Lung (tissue), 12 donors: ENCODE measurements around the gene SLC9C2. TPM values are rescaled to one million over a fixed set of nuclear protein-coding genes. Genes with fewer than 3 reads are reported as not detected.
A peak's percentile ranks its signal among the peaks of the same experiment; 100 is the strongest.
"Not testable (repeated sequence)": the region's sequence is repeated elsewhere in the genome, so short reads cannot be mapped to it uniquely, and the experiment has no call there.

Source experiments
- ATAC-seq: fragments of 200-7000 bp; cut with Tn5 transposase; one replicate; pipeline ENCODE4 v1.9.1; 2020; ENCODE audit warnings: moderate number of reproducible peaks; ENCODE audit not compliant: insufficient read depth, low FRiP score
- DNase-seq, 3 donors: peaks; one replicate each; pipeline ENCODE4 v3.0.0-alpha.2; 2013 to 2017
- H3K27ac ChIP-seq, 2 donors: one replicate each; pipeline ENCODE4 v1.5.1; 2013; ENCODE audit warnings: mild to moderate bottlenecking in 2 of 2, moderate library complexity in 2 of 2, control low read depth in 1 of 2, inconsistent platforms in 1 of 2, low read depth in 1 of 2, low read length in 1 of 2
- H3K27me3 ChIP-seq, 3 donors: one replicate each; pipeline ENCODE4 v1.5.1; 2013; ENCODE audit warnings: low read length in 2 of 3; ENCODE audit not compliant: control insufficient read depth in 3 of 3, insufficient read depth in 3 of 3
- H3K36me3 ChIP-seq, 4 donors: one replicate each; pipeline ENCODE4 v1.5.1; 2013; ENCODE audit warnings: low read length in 4 of 4, mild to moderate bottlenecking in 1 of 4, moderate library complexity in 1 of 4; ENCODE audit not compliant: control insufficient read depth in 4 of 4, insufficient read depth in 4 of 4
- H3K4me1 ChIP-seq, 5 donors: one replicate each; pipeline ENCODE4 v1.5.1; 2013; ENCODE audit warnings: low read length in 5 of 5, mild to moderate bottlenecking in 2 of 5, moderate library complexity in 1 of 5; ENCODE audit not compliant: control insufficient read depth in 5 of 5, insufficient read depth in 5 of 5
- H3K4me3 ChIP-seq: one replicate; pipeline ENCODE4 v1.5.1; 2013; ENCODE audit warnings: mild to moderate bottlenecking, control low read depth, moderate library complexity
- H3K9ac ChIP-seq, 2 donors: one replicate each; pipeline ENCODE4 v1.5.1; 2013; ENCODE audit warnings: low read length in 2 of 2, control low read depth in 1 of 2; ENCODE audit not compliant: insufficient read depth in 1 of 2
- H3K9me3 ChIP-seq, 4 donors: one replicate each; pipeline ENCODE4 v1.5.1; 2013; ENCODE audit warnings: low read length in 3 of 4, mild to moderate bottlenecking in 1 of 4, moderate library complexity in 1 of 4; ENCODE audit not compliant: control insufficient read depth in 4 of 4, insufficient read depth in 3 of 4
- CTCF ChIP-seq: IDR thresholded peaks from 2 replicates; pipeline ENCODE4 v1.5.1; 2012; ENCODE audit warnings: mild to moderate bottlenecking; ENCODE audit errors: control extremely low read depth, extremely low read depth
- WGBS, 2 donors: extraction: QIAGEN DNeasy Blood & Tissue Kit; methylation state at CpG; one replicate each; pipeline ENCODE4 v1.1.7; 2013; 5-methylcytosine and 5-hydroxymethylcytosine counted together
- polyA plus RNA-seq, 2 donors: library from polyadenylated mRNA; stranded (reverse); fragments of 200-250 nt; gene quantifications; one replicate each; pipeline ENCODE4 v1.2.1, GENCODE V29; 2013
- total RNA-seq, 2 donors: library from RNA; depleted of rRNA in 1 of 2; stranded (reverse); fragments of >200 nt in 1 of 2; gene quantifications; one replicate each; pipeline ENCODE4 v1.2.1, GENCODE V29; 2014 to 2021
- donor health status: control.
- donor health status: control.
- donor health status: Bipolar disorder and iron deficiency.
- donor health status: healthy.
- donor health status: DM: yes; HTN: yes; CAD: no.

Gene SLC9C2
- total and polyA plus RNA-seq, 4 donors, result 0.05 to 0.98 (median 0.60) TPM

GRCh38 chr1:173639102-173639501 is 36.2 kb upstream of the SLC9C2 start:
- WGBS, 2 donors, result 43 to 58% methylated on average over 2 of the region's 2 CpGs

GRCh38 chr1:173638043-173639021 is 35.5 kb upstream of the SLC9C2 start:
- ATAC-seq (no peak), DNase-seq (peak in 2 of 3 donors; percentile 6 to 22)
- H3K27ac ChIP-seq, result no peak overlapping the region
- no peaks in the 10 kb centered on the region for H3K36me3 ChIP-seq
- TF ChIP-seq CTCF, result no peak
- H3K9me3 ChIP-seq, result peaks cover 0 to 6% (median 0%) of the 10 kb centered on the region in 4 donors
- H3K27me3 ChIP-seq, result no peaks in the 10 kb centered on the region
- WGBS, 2 donors, result 83 to 93% methylated on average over 12 of the region's 12 CpGs
- H3K4me3 ChIP-seq, result no peak overlapping the region
- H3K9ac ChIP-seq, result no peak overlapping the region
- peaks cover 0 to 7% (median 0%) of the 10 kb centered on the region in 5 donors for H3K4me1 ChIP-seq

More at GRCh38 chr1:173639102-173639501, 36.2 kb upstream of the SLC9C2 start:
- Histone ChIP-seq H3K9me3 (peaks cover 0 to 6% (median 0%) of the 10 kb centered on the region in 4 donors), H3K27ac (no peak overlapping the region), H3K4me3 (no peak overlapping the region), H3K4me1 (peaks cover 0 to 7% (median 0%) of the 10 kb centered on the region in 5 donors), H3K27me3 (no peaks in the 10 kb centered on the region), H3K36me3 (no peaks in the 10 kb centered on the region), H3K9ac (no peak overlapping the region)
- ATAC-seq (no peak), DNase-seq (peak in 2 of 3 donors; percentile 9 to 32)
- no peak for TF ChIP-seq CTCF

GRCh38 chr1:173637236-173638042 is 34.6 kb upstream of the SLC9C2 start:
- DNase-seq, result not testable (repeated sequence)

More at GRCh38 chr1:173637236-173638042, 34.6 kb upstream of the SLC9C2 start:
- not testable (repeated sequence) for H3K9ac ChIP-seq, H3K9me3 ChIP-seq, H3K4me3 ChIP-seq, H3K27ac ChIP-seq, ATAC-seq, H3K36me3 ChIP-seq, H3K27me3 ChIP-seq, H3K4me1 ChIP-seq
- 90 to 91% methylated on average over 6 of the region's 6 CpGs for WGBS, 2 donors
